PC-9 (cell line): ENCODE measurements around the gene ADORA1. TPM values are rescaled to one million over a fixed set of nuclear protein-coding genes. Genes with fewer than 3 reads are reported as not detected.

Experiments
- BruUV-seq: library from RNA; stranded (reverse); fragments of 400-500 nt; replicated peaks from 2 replicates; lab custom pipeline; 2021; lab: Mats Ljungman, UMichigan
- CTCF ChIA-PET: fragments of 300-600 bp; sonication (Branson Sonifier 250); formaldehyde crosslinking; loops from one replicate; lab custom pipeline; 2022; ENCODE audit warnings: antibody characterized with exemption; lab: Charles Lee
- POLR2A ChIA-PET: fragments of 300-600 bp; sonication (Branson Sonifier 250); formaldehyde crosslinking; loops from one replicate; lab custom pipeline; 2022; ENCODE audit warnings: antibody characterized with exemption; ENCODE audit not compliant: unreplicated experiment; lab: Charles Lee
- DNase-seq, 2 experiments: peaks; one replicate each; pipeline versions ENCODE4 v3.0.0 to v3.0.0-alpha.2; 2015 to 2022; ENCODE audit warnings: mixed read lengths in 1 of 2
- H2AFZ ChIP-seq: fragments of 200-600 bp; sonication (generic); 2 replicates; pipeline ENCODE4 v1.8.1; 2017; ENCODE audit warnings: antibody characterized with exemption
- H3F3A ChIP-seq: fragments of 200-600 bp; sonication (generic); 2 replicates; pipeline ENCODE4 v1.8.1; 2017; ENCODE audit warnings: antibody characterized with exemption, mild to moderate bottlenecking, low read depth; ENCODE audit not compliant: insufficient read depth
- H3K27ac ChIP-seq: fragments of 200-600 bp; sonication (generic); 2 replicates; pipeline ENCODE4 v1.6.1; 2016; ENCODE audit warnings: mixed run types
- H3K27me3 ChIP-seq: fragments of 200-600 bp; sonication (generic); 2 replicates; pipeline ENCODE4 v1.6.1; 2016; ENCODE audit warnings: low read depth, mixed run types; ENCODE audit not compliant: insufficient read depth
- H3K36me3 ChIP-seq: fragments of 200-600 bp; sonication (generic); 2 replicates; pipeline ENCODE4 v1.6.1; 2016; ENCODE audit warnings: low read depth, mixed run types
- H3K4me1 ChIP-seq: fragments of 200-600 bp; sonication (generic); replicated peaks from 2 replicates; pipeline ENCODE4 v1.6.1; 2016; ENCODE audit warnings: mixed run types; ENCODE audit not compliant: insufficient read depth
- H3K4me2 ChIP-seq: fragments of 200-600 bp; sonication (generic); 2 replicates; pipeline ENCODE4 v1.6.1; 2017; ENCODE audit warnings: mixed run types
- H3K4me3 ChIP-seq: fragments of 200-600 bp; sonication (generic); 2 replicates; pipeline ENCODE4 v1.6.1; 2016; ENCODE audit warnings: mixed run types
- H3K79me2 ChIP-seq: fragments of 200-600 bp; sonication (generic); 2 replicates; pipeline ENCODE4 v1.6.1; 2017; ENCODE audit warnings: low read depth, mixed run types
- H3K9me2 ChIP-seq: fragments of 200-600 bp; sonication (generic); 2 replicates; pipeline ENCODE4 v1.8.1; 2017; ENCODE audit warnings: mild to moderate bottlenecking; ENCODE audit not compliant: insufficient read depth
- H3K9me3 ChIP-seq: fragments of 200-600 bp; sonication (generic); 2 replicates; pipeline ENCODE4 v1.8.1; 2016; ENCODE audit warnings: low read depth; ENCODE audit not compliant: insufficient read depth
- H4K20me1 ChIP-seq: fragments of 200-600 bp; sonication (generic); 2 replicates; pipeline ENCODE4 v1.8.1; 2017; ENCODE audit not compliant: insufficient read depth
- EZH2 ChIP-seq: fragments of 200-600 bp; sonication (generic); IDR thresholded peaks from 2 replicates; pipeline ENCODE4 v1.8.0; 2017; ENCODE audit warnings: antibody characterized with exemption, low read depth
- intact Hi-C: fragments of 100-400 bp; cut with micrococcal nuclease; formaldehyde crosslinking; loops from one replicate; pipeline ENCODE4 v1.10.0; 2022; ENCODE audit not compliant: unreplicated experiment
- total RNA-seq: library from RNA; stranded (reverse); gene quantifications from 2 replicates; pipeline ENCODE4 v1.2.3, GENCODE V29; 2021
- TF ChIP-seq, protein P1 (sequence below): fragments of 200-600 bp; sonication (generic); conservative IDR thresholded peaks from 2 replicates; pipeline ENCODE4 v1.6.1; 2017; ENCODE audit warnings: mixed run types, antibody characterized with exemption, mild to moderate bottlenecking, moderate library complexity

ADORA1 gene
- total RNA-seq, 1 experiment from 2014 or later, result 8.3 TPM

DNA sequence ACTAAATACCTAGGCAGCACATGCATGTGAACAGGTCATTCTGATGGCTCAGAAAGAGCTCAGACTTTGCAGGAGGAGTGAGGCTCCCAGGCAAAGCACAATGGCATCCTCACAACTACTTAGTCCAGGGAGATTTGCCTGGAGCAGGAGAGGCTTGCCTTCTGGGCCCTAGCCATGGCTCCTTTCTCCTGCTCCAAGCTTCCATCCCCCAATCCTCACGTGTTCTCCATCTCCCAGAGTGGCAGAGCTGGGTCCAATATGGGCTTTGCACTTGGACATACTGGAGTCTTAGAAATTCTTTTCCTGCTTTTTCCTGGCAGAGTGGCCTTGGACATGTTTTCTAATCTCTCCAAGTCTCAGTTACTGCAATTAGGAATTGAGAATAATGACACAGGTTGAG is 32.3 kb downstream of the ADORA1 start:
- H2AFZ ChIP-seq, result no peak overlapping the region
- H3K36me3 ChIP-seq, result peaks cover 18% of the 10 kb centered on the region
- peaks cover 23% of the 10 kb centered on the region for H3F3A ChIP-seq
- no TSS peak for BruUV-seq
- DNase-seq, result no peak
- H3K9me2 ChIP-seq, result no peaks in the 10 kb centered on the region
- H3K4me1 ChIP-seq, result peaks cover 40% of the 10 kb centered on the region
- ChIA-PET CTCF (no interaction called here), POLR2A (no interaction called here)
- intact Hi-C loops, result no loop called here
- H3K9me3 ChIP-seq, result peaks cover 8% of the 10 kb centered on the region
- H3K27ac ChIP-seq, result no peak overlapping the region
- H3K27me3 ChIP-seq, result no peaks in the 10 kb centered on the region
- H3K4me2 ChIP-seq, result no peak overlapping the region
- H3K79me2 ChIP-seq, result peaks cover 13% of the 10 kb centered on the region; the same call in 1 of the 2 replicates
- no peak overlapping the region for H3K4me3 ChIP-seq
- TF ChIP-seq, protein P1, sequence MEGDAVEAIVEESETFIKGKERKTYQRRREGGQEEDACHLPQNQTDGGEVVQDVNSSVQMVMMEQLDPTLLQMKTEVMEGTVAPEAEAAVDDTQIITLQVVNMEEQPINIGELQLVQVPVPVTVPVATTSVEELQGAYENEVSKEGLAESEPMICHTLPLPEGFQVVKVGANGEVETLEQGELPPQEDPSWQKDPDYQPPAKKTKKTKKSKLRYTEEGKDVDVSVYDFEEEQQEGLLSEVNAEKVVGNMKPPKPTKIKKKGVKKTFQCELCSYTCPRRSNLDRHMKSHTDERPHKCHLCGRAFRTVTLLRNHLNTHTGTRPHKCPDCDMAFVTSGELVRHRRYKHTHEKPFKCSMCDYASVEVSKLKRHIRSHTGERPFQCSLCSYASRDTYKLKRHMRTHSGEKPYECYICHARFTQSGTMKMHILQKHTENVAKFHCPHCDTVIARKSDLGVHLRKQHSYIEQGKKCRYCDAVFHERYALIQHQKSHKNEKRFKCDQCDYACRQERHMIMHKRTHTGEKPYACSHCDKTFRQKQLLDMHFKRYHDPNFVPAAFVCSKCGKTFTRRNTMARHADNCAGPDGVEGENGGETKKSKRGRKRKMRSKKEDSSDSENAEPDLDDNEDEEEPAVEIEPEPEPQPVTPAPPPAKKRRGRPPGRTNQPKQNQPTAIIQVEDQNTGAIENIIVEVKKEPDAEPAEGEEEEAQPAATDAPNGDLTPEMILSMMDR, result no peak
- TF ChIP-seq EZH2, result no peak
- H4K20me1 ChIP-seq, result no peaks in the 10 kb centered on the region

DNA sequence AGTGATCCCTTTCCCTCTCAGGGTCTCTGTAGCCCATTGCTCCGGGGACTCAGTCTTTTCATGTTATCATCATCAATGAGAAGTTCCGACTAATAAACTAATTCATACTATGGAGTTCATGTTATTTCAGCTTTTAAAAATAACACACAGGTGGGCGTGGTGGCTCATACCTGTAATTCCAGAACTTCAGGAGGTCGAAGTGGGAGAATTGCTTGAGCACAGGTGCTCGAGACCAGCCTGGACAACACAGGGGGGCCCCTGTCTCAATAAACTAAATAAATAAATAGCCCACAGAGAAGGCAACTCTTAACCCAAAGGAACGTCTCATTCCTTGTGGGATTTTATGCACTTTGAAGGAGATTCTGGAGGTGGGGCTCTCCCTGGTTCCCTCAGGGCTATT is 33.6 kb downstream of the ADORA1 start:
- peaks cover 18% of the 10 kb centered on the region for H3K36me3 ChIP-seq
- peaks cover 10% of the 10 kb centered on the region for H3F3A ChIP-seq
- no peaks in the 10 kb centered on the region for H3K27me3 ChIP-seq
- H3K4me1 ChIP-seq, result peaks cover 26% of the 10 kb centered on the region
- ChIA-PET CTCF (interaction anchor here (0.8 kb wide), 1 partner anchor 43 kb away, joined by 3 read pairs; no protein-coding TSS in a partner anchor), POLR2A (no interaction called here)
- no peaks in the 10 kb centered on the region for H3K9me2 ChIP-seq
- 0 out of 2 replicates have a peak, but pooled peaks cover 2% of the 10 kb centered on the region for H3K79me2 ChIP-seq
- H3K27ac ChIP-seq, result no peak overlapping the region
- intact Hi-C loops, result no loop called here
- no peak overlapping the region for H3K4me3 ChIP-seq
- no peaks in the 10 kb centered on the region for H4K20me1 ChIP-seq
- H2AFZ ChIP-seq, result no peak overlapping the region
- BruUV-seq, result no TSS peak
- peaks cover 8% of the 10 kb centered on the region for H3K9me3 ChIP-seq
- TF ChIP-seq, protein P1, result no peak
- no peak for TF ChIP-seq EZH2
- peak overlapping the region; percentile 30; the same call in 1 of the 2 replicates for H3K4me2 ChIP-seq
- DNase-seq, result no peak

DNA sequence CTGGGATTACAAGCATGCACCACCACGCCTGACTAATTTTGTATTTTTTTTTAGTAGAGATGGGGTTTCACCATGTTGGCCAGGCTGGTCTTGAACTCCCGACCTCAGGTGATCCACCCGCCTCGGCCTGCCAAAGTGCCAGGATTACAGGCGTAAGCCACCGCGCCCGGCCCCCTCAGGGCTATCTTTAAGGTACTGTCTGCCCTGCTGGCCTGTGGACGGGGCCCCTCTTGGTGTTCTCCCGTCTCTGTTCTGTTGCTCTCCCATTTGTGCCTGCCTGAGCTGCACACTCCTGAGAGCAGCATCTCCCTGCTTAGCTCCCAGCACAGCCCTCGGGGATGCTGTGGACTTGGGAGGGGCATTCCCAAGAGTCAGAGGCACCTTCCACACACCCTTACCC is 34.2 kb downstream of the ADORA1 start:
- Histone ChIP-seq H3K79me2 (no peaks in the 10 kb centered on the region), H3K4me3 (no peak overlapping the region), H2AFZ (no peak overlapping the region), H4K20me1 (no peaks in the 10 kb centered on the region), H3K4me1 (peaks cover 21% of the 10 kb centered on the region), H3K4me2 (no peak overlapping the region), H3K9me3 (peaks cover 8% of the 10 kb centered on the region), H3K27ac (no peak overlapping the region), H3K27me3 (no peaks in the 10 kb centered on the region), H3K9me2 (no peaks in the 10 kb centered on the region), H3F3A (peaks cover 4% of the 10 kb centered on the region; the same call in 1 of the 2 replicates), H3K36me3 (peaks cover 18% of the 10 kb centered on the region)
- ChIA-PET POLR2A (no interaction called here), CTCF (no interaction called here)
- intact Hi-C loops, result no loop called here
- TF ChIP-seq EZH2, result no peak
- TF ChIP-seq, protein P1, result no peak
- no TSS peak for BruUV-seq
- no peak for DNase-seq
